HFFc6 (cell line): Measurements from ENCODE around the gene ERMARD. TPM values are rescaled to one million over a fixed set of nuclear protein-coding genes. Genes with fewer than 3 reads are reported as not detected.

Experiments
- DNase-seq: peaks from one replicate; pipeline ENCODE4 v3.0.0-alpha.2; 2018
- H3K27ac Mint-ChIP-seq: 2 replicates; pipeline ENCODE4 v1.8.0; 2020; ENCODE audit warnings: mild to moderate bottlenecking, mixed read lengths
- H3K27me3 Mint-ChIP-seq: 2 replicates; pipeline ENCODE4 v1.8.0; 2021; ENCODE audit warnings: mild to moderate bottlenecking, moderate library complexity, mixed read lengths; ENCODE audit not compliant: insufficient read depth
- H3K36me3 Mint-ChIP-seq: 2 replicates; pipeline ENCODE4 v1.8.0; 2021; ENCODE audit warnings: low read depth, mixed read lengths
- H3K4me1 Mint-ChIP-seq: 2 replicates; pipeline ENCODE4 v1.8.0; 2020; ENCODE audit warnings: low read depth, mixed read lengths
- H3K4me3 Mint-ChIP-seq: 2 replicates; pipeline ENCODE4 v1.8.0; 2020; ENCODE audit warnings: mild to moderate bottlenecking, moderate library complexity, mixed read lengths
- H3K9me3 Mint-ChIP-seq: 2 replicates; pipeline ENCODE4 v1.8.0; 2020; ENCODE audit warnings: mild to moderate bottlenecking, mixed read lengths
- total RNA-seq, 6 experiments: library from RNA; stranded (reverse); fragmentation: NEBNext Ultra II Directional; extraction: Animal tissue kit (Norgen Biotek cat#: 25700); gene quantifications; 2 replicates in 1 of 6; 3 replicates in 5 of 6; pipeline ENCODE4 v1.2.3, GENCODE V29; 2021
- TF ChIP-seq, protein P1 (sequence below): fragments of 200-600 bp; sonication (generic); IDR thresholded peaks from 2 replicates; pipeline ENCODE4 v1.5.0; 2021; ENCODE audit warnings: antibody characterized with exemption, mild to moderate bottlenecking

The ERMARD gene
- total RNA-seq, 6 experiments from 2014 or later: 13.7 to 17.5 (median 15.9) TPM

- no peak overlapping the region for H3K27ac Mint-ChIP-seq
- no peaks in the 10 kb centered on the region; the same call in 1 of the 2 replicates for H3K4me1 Mint-ChIP-seq
- TF ChIP-seq, protein P1, sequence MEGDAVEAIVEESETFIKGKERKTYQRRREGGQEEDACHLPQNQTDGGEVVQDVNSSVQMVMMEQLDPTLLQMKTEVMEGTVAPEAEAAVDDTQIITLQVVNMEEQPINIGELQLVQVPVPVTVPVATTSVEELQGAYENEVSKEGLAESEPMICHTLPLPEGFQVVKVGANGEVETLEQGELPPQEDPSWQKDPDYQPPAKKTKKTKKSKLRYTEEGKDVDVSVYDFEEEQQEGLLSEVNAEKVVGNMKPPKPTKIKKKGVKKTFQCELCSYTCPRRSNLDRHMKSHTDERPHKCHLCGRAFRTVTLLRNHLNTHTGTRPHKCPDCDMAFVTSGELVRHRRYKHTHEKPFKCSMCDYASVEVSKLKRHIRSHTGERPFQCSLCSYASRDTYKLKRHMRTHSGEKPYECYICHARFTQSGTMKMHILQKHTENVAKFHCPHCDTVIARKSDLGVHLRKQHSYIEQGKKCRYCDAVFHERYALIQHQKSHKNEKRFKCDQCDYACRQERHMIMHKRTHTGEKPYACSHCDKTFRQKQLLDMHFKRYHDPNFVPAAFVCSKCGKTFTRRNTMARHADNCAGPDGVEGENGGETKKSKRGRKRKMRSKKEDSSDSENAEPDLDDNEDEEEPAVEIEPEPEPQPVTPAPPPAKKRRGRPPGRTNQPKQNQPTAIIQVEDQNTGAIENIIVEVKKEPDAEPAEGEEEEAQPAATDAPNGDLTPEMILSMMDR: no peak
- no peaks in the 10 kb centered on the region; the same call in 1 of the 2 replicates for H3K27me3 Mint-ChIP-seq
- H3K9me3 Mint-ChIP-seq: no peaks in the 10 kb centered on the region
- peaks cover 16% of the 10 kb centered on the region for H3K36me3 Mint-ChIP-seq
- no peak overlapping the region for H3K4me3 Mint-ChIP-seq
- DNase-seq: no peak
These were observed 32.8 kb downstream of the ERMARD start for GRCh38 chr6:169783971-169784820.

DNA sequence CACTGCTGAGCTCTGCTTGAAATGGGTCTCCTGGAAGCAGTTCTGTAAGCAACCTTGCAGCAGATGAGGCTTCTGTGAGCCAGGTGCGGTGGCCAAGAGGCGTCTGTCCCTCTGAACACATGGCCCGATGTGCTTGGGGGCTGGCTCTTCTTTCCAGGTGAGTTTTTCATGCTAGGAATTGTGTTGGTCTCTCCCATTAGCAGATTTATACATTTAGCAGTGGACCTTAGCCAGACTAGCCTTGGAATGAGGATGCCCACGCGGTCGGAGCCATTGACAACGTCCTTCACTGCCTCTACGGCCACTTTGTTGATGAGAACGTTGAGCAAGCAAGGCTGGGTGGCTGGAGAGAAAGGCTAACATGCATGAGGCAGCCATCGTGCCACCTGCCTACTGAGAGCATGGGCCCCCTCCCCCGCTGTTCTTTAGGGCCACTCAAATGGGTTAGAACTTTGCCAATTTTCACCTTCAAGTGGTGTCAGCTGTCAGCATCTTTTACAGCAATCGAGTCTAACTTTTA, 33.5 kb downstream of the ERMARD start:
- H3K4me3 Mint-ChIP-seq: no peak overlapping the region
- peaks cover 16% of the 10 kb centered on the region for H3K36me3 Mint-ChIP-seq
- peaks cover 5% of the 10 kb centered on the region for H3K4me1 Mint-ChIP-seq
- H3K27me3 Mint-ChIP-seq: no peaks in the 10 kb centered on the region; the same call in 1 of the 2 replicates
- no peak overlapping the region for H3K27ac Mint-ChIP-seq
- no peaks in the 10 kb centered on the region for H3K9me3 Mint-ChIP-seq
- no peak for DNase-seq
- TF ChIP-seq, protein P1: no peak

- Mint-ChIP-seq H3K27ac (no peak overlapping the region), H3K4me1 (peaks cover 11% of the 10 kb centered on the region), H3K27me3 (no peaks in the 10 kb centered on the region; the same call in 1 of the 2 replicates), H3K36me3 (peaks cover 9% of the 10 kb centered on the region), H3K9me3 (no peaks in the 10 kb centered on the region), H3K4me3 (no peak overlapping the region)
- TF ChIP-seq, protein P1: no peak
- no peak for DNase-seq
These were observed 34.1 kb downstream of the ERMARD start for GRCh38 chr6:169785566-169785965.

- H3K36me3 Mint-ChIP-seq: peaks cover 2% of the 10 kb centered on the region
- no peak overlapping the region for H3K27ac Mint-ChIP-seq
- no peak overlapping the region for H3K4me3 Mint-ChIP-seq
- no peak for DNase-seq
- TF ChIP-seq, protein P1: no peak
- H3K27me3 Mint-ChIP-seq: no peaks in the 10 kb centered on the region; the same call in 1 of the 2 replicates
- no peaks in the 10 kb centered on the region for H3K9me3 Mint-ChIP-seq
- peaks cover 19% of the 10 kb centered on the region for H3K4me1 Mint-ChIP-seq
These were observed 34.9 kb downstream of the ERMARD start for GRCh38 chr6:169786349-169786748.

- Mint-ChIP-seq H3K27ac (no peak overlapping the region), H3K4me3 (no peak overlapping the region), H3K36me3 (no peaks in the 10 kb centered on the region), H3K4me1 (peaks cover 22% of the 10 kb centered on the region), H3K9me3 (no peaks in the 10 kb centered on the region), H3K27me3 (peaks cover under 1% of the 10 kb centered on the region; the same call in 1 of the 2 replicates)
- DNase-seq: no peak
- TF ChIP-seq, protein P1: no peak
These were observed 36.4 kb downstream of the ERMARD start for GRCh38 chr6:169787797-169788196.
